OCI-LY1 (cell line): ENCODE results near the gene S100A8.

Source experiments
- H2AFZ ChIP-seq: fragments of 200-600 bp; sonication (generic), shearing (Covaris generic); 2 replicates; pipeline ENCODE4 v1.6.0; 2014; ENCODE audit warnings: antibody characterized with exemption, mild to moderate bottlenecking, low read length
- H3F3A ChIP-seq: fragments of 200-600 bp; sonication (generic), shearing (Covaris generic); 2 replicates; pipeline ENCODE4 v1.6.0; 2014; ENCODE audit warnings: mild to moderate bottlenecking, antibody characterized with exemption, low read length, moderate library complexity; ENCODE audit not compliant: insufficient read depth
- H3K27ac ChIP-seq: fragments of 200-600 bp; sonication (generic); 2 replicates; pipeline ENCODE4 v1.5.1; 2014; ENCODE audit warnings: low read length, mixed run types, mild to moderate bottlenecking, low read depth; ENCODE audit not compliant: poor library complexity, severe bottlenecking
- H3K27me3 ChIP-seq: fragments of 200-600 bp; sonication (generic); 2 replicates; pipeline ENCODE4 v1.6.0; 2014; ENCODE audit warnings: antibody characterized with exemption, mild to moderate bottlenecking, low read length, moderate library complexity; ENCODE audit not compliant: insufficient read depth
- H3K36me3 ChIP-seq: fragments of 200-600 bp; sonication (generic); 2 replicates; pipeline ENCODE4 v1.6.1; 2014; ENCODE audit warnings: mild to moderate bottlenecking, antibody characterized with exemption, low read length, moderate library complexity, mixed read lengths; ENCODE audit not compliant: insufficient read depth
- H3K4me1 ChIP-seq: fragments of 200-600 bp; sonication (generic); 2 replicates; pipeline ENCODE4 v1.5.1; 2014; ENCODE audit warnings: mild to moderate bottlenecking, low read length, moderate library complexity; ENCODE audit not compliant: insufficient read depth, severe bottlenecking
- H3K4me2 ChIP-seq: fragments of 200-600 bp; sonication (generic), shearing (Covaris generic); 2 replicates; pipeline ENCODE4 v1.6.1; 2014; ENCODE audit warnings: low read length
- H3K4me3 ChIP-seq: fragments of 200-600 bp; sonication (generic); 2 replicates; pipeline ENCODE4 v1.5.1; 2014; ENCODE audit warnings: low read length, low read depth, mild to moderate bottlenecking, mixed read lengths; ENCODE audit not compliant: poor library complexity, severe bottlenecking
- H3K79me2 ChIP-seq: fragments of 200-600 bp; shearing (Covaris generic); 2 replicates; pipeline ENCODE4 v1.6.1; 2016; ENCODE audit warnings: mixed run types, low read length, mixed read lengths; ENCODE audit not compliant: insufficient read depth
- H3K9ac ChIP-seq: fragments of 200-600 bp; sonication (generic), shearing (Covaris generic); 2 replicates; pipeline ENCODE4 v1.6.1; 2014; ENCODE audit warnings: mild to moderate bottlenecking, low read length, mixed read lengths
- H3K9me2 ChIP-seq: fragments of 200-600 bp; sonication (generic), shearing (Covaris generic); 2 replicates; pipeline ENCODE4 v1.6.1; 2014; ENCODE audit warnings: low read depth, mild to moderate bottlenecking, low read length, mixed read lengths
- H3K9me3 ChIP-seq: fragments of 200-600 bp; shearing (Covaris generic); 2 replicates; pipeline ENCODE4 v1.6.1; 2014; ENCODE audit warnings: low read length, mixed read lengths
- H4K20me1 ChIP-seq: fragments of 200-600 bp; sonication (generic), shearing (Covaris generic); 2 replicates; pipeline ENCODE4 v1.6.0; 2016; ENCODE audit warnings: mild to moderate bottlenecking, low read length; ENCODE audit not compliant: insufficient read depth
- EZH2 ChIP-seq: fragments of 200-600 bp; sonication (generic), shearing (Covaris generic); IDR thresholded peaks from 2 replicates; pipeline ENCODE4 v1.8.0; 2017; ENCODE audit warnings: borderline replicate concordance, mixed run types, mild to moderate bottlenecking, antibody characterized with exemption, low read length, moderate library complexity, mixed read lengths
- TF ChIP-seq, protein P1 (sequence below): fragments of 200-600 bp; sonication (generic), shearing (Covaris generic); IDR thresholded peaks from 2 replicates; pipeline ENCODE4 v1.5.1; 2017; ENCODE audit warnings: mild to moderate bottlenecking, antibody characterized with exemption, low read length, moderate library complexity, mixed read lengths

The S100A8 gene

DNA sequence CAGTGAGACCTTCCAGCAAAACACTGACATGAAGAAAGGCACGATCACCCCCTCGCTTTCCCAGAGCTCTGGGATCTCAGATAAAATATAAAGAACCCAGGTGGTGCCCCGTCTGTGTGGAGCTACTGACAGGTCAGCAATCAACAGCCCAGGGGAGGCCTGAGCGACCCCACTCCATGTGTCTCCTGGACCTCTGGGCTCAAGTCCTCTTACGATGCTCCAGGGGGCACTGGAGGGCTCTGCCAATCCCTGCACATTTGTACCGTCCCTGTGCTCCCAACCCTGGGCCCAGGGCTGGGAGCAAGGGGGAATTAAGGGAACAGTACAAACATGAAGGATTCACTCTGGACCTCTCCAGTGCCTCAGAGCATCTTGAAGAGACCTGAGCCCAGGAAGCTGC lies 37.9 kb upstream of the S100A8 start:
- H3K27ac ChIP-seq: no peak overlapping the region

DNA sequence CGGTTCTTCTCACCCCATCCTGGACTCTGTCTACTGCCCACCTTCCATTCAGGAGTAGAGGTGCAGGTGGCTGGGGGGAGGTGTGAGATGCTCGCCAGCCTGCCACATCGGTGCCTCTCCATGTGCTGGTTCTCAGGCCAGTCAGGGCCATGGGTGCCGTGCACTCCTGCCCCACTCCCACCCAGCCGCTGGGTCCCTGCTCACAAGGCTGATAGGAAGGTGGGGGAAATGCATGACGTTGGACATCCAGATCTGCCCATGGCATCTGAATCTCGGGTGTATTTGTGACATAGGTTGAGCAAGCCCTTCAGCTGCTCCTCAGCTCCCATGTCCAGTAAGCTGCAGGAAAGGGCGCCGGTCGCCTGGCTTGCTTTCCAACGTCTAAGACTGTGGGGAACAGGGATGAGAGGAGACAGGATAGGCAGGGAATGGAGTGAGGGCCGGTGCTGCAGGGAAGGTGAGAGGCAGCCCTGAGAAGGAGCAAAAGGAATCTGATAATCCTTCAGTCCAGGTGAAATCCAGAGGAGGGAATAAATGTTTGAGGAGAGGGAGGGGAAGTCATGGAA lies 37.3 kb upstream of the S100A8 start:
- no peaks in the 10 kb centered on the region for H3K79me2 ChIP-seq
- no peaks in the 10 kb centered on the region for H3K4me1 ChIP-seq
- H3K9me2 ChIP-seq: no peaks in the 10 kb centered on the region
- TF ChIP-seq, protein P1, sequence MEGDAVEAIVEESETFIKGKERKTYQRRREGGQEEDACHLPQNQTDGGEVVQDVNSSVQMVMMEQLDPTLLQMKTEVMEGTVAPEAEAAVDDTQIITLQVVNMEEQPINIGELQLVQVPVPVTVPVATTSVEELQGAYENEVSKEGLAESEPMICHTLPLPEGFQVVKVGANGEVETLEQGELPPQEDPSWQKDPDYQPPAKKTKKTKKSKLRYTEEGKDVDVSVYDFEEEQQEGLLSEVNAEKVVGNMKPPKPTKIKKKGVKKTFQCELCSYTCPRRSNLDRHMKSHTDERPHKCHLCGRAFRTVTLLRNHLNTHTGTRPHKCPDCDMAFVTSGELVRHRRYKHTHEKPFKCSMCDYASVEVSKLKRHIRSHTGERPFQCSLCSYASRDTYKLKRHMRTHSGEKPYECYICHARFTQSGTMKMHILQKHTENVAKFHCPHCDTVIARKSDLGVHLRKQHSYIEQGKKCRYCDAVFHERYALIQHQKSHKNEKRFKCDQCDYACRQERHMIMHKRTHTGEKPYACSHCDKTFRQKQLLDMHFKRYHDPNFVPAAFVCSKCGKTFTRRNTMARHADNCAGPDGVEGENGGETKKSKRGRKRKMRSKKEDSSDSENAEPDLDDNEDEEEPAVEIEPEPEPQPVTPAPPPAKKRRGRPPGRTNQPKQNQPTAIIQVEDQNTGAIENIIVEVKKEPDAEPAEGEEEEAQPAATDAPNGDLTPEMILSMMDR: no peak
- TF ChIP-seq EZH2: no peak
- H3K9me3 ChIP-seq: no peaks in the 10 kb centered on the region
- no peaks in the 10 kb centered on the region for H3K36me3 ChIP-seq
- H3K4me2 ChIP-seq: no peak overlapping the region
- no peaks in the 10 kb centered on the region for H4K20me1 ChIP-seq
- 0 out of 2 replicates have a peak, but pooled peaks cover 5% of the 10 kb centered on the region for H3K27me3 ChIP-seq
- no peaks in the 10 kb centered on the region for H3F3A ChIP-seq
- no peak overlapping the region for H3K9ac ChIP-seq
- H2AFZ ChIP-seq: no peak overlapping the region
- no peak overlapping the region for H3K4me3 ChIP-seq
- no peak overlapping the region for H3K27ac ChIP-seq

More for the DNA sequence above, 37.9 kb upstream of the S100A8 start:
- Histone ChIP-seq H3K4me1 (no peaks in the 10 kb centered on the region), H3K9ac (no peak overlapping the region), H3K36me3 (no peaks in the 10 kb centered on the region), H3K9me3 (no peaks in the 10 kb centered on the region), H2AFZ (no peak overlapping the region), H3K79me2 (no peaks in the 10 kb centered on the region), H3K27me3 (0 out of 2 replicates have a peak, but pooled peaks cover 5% of the 10 kb centered on the region), H4K20me1 (no peaks in the 10 kb centered on the region), H3K4me2 (no peak overlapping the region), H3F3A (no peaks in the 10 kb centered on the region), H3K4me3 (no peak overlapping the region), H3K9me2 (no peaks in the 10 kb centered on the region)
- TF ChIP-seq, protein P1: no peak
- TF ChIP-seq EZH2: no peak

DNA sequence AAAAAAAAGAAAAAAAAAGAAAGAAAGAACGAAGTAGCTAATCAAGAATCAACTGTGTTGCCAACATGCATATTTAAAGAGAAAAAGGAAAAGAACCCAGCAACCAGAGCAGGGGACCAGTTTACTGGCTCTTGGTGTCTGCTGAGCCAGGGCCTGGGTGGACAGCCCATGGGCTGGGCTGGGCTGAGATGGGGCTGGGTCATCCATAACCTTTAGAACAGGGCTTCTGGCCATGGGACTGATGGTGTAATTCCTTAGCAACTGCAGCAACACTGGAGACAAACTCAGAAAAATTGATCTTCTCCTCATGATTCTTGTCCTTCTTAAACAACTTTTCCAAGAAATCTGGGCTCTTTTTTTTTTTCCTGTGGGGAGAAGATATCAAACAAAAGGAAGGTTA lies 35.9 kb upstream of the S100A8 start:
- H3K9me2 ChIP-seq: no peaks in the 10 kb centered on the region
- H3K4me3 ChIP-seq: no peak overlapping the region
- no peaks in the 10 kb centered on the region for H3K79me2 ChIP-seq
- 0 out of 2 replicates have a peak, but pooled peaks cover 5% of the 10 kb centered on the region for H3K27me3 ChIP-seq
- no peak overlapping the region for H3K27ac ChIP-seq
- H3K9ac ChIP-seq: no peak overlapping the region
- no peaks in the 10 kb centered on the region for H3K4me1 ChIP-seq
- H3K4me2 ChIP-seq: no peak overlapping the region
- H4K20me1 ChIP-seq: no peaks in the 10 kb centered on the region
- no peaks in the 10 kb centered on the region for H3F3A ChIP-seq
- H2AFZ ChIP-seq: no peak overlapping the region
- no peaks in the 10 kb centered on the region for H3K9me3 ChIP-seq
- TF ChIP-seq, protein P1: no peak
- no peak for TF ChIP-seq EZH2
- no peaks in the 10 kb centered on the region for H3K36me3 ChIP-seq
